K562 (cell line): Measurements from ENCODE around the gene DLGAP5. TPM values are rescaled to one million over a fixed set of nuclear protein-coding genes. Genes with fewer than 3 reads are reported as not detected.

Experiments used
- CBX8 ChIP-seq: fragments of 200-600 bp; sonication (generic); IDR thresholded peaks from 2 replicates; pipeline ENCODE4 v1.6.1; 2012; ENCODE audit warnings: borderline replicate concordance, mixed run types, low read depth, mild to moderate bottlenecking, moderate library complexity, mixed read lengths, low read length, control low read depth, inconsistent platforms; ENCODE audit not compliant: poor library complexity, severe bottlenecking; ENCODE audit errors: extremely low read depth
- CHD4 ChIP-seq: fragments of 200-600 bp; sonication (generic); IDR thresholded peaks from 3 replicates; pipeline ENCODE4 v1.6.1; 2012; ENCODE audit warnings: low read depth, mild to moderate bottlenecking, mixed read lengths, low read length, inconsistent platforms; ENCODE audit not compliant: insufficient read depth, insufficient replicate concordance, poor library complexity, severe bottlenecking
- MYBL2 ChIP-seq, 2 experiments: fragments of 450-650 bp in 1 of 2; sonication (generic) in 1 of 2; formaldehyde crosslinking in 1 of 2; IDR thresholded peaks; 2 replicates each; pipeline versions ENCODE4 v1.6.1 to v1.8.1; 2017 to 2022; ENCODE audit warnings: borderline replicate concordance in 1 of 2, inconsistent platforms in 1 of 2, low read depth in 1 of 2, mild to moderate bottlenecking in 1 of 2, missing genetic modification reagents in 1 of 2, moderate library complexity in 1 of 2
- NUFIP1 ChIP-seq: fragments of 450-650 bp; IDR thresholded peaks from 2 replicates; pipeline ENCODE4 v1.6.1; 2018; ENCODE audit not compliant: partially characterized antibody
- SUPT5H ChIP-seq: fragments of 450-650 bp; IDR thresholded peaks from 2 replicates; pipeline ENCODE4 v1.6.1; 2016
- TCFL5 ChIP-seq: fragments of 250-450 bp; sonication (Bioruptor Pico); conservative IDR thresholded peaks from 2 replicates; pipeline ENCODE4 v1.6.1; 2021; ENCODE audit warnings: mild to moderate bottlenecking, moderate library complexity, matching md5 sums
- YY1 ChIP-seq, 3 experiments: IDR thresholded peaks; 2 replicates each; pipeline ENCODE4 v1.6.1; 2011; ENCODE audit warnings: low read length in 2 of 3, mild to moderate bottlenecking in 2 of 3, moderate library complexity in 2 of 3, borderline replicate concordance in 1 of 3, control low read depth in 1 of 3, low read depth in 1 of 3; ENCODE audit not compliant: insufficient read depth in 3 of 3, insufficient replicate concordance in 2 of 3, control insufficient read depth in 1 of 3, insufficient read length in 1 of 3; ENCODE audit errors: extremely low read depth in 1 of 3
- ZNF24 ChIP-seq: fragments of 450-650 bp; IDR thresholded peaks from 2 replicates; pipeline ENCODE4 v1.6.1; 2016
- polyA plus RNA-seq, 8 experiments: library from polyadenylated mRNA; depleted of rRNA in 4 of 8; stranded (reverse) in 5 of 8; unstranded in 3 of 8; fragments of >200 nt; fragmentation: Nextera tagmentation in 2 of 8; fragmentation: Illumina TruSeq in 1 of 8; extraction: Ambion mirVana in 2 of 8; extraction: Trizol in 1 of 8; gene quantifications; 2 replicates each; pipeline versions ENCODE4 v1.2.1 to v1.2.3, GENCODE V29; 2011 to 2014; ENCODE audit warnings: inconsistent platforms in 1 of 8, missing spikeins in 1 of 8
- total RNA-seq, 7 experiments: library from RNA; depleted of rRNA in 6 of 7; stranded (reverse); fragments of >200 nt in 6 of 7; fragmentation: Illumina TruSeq in 2 of 7; extraction: Trizol in 2 of 7; gene quantifications; 2 replicates each; pipeline versions ENCODE4 v1.2.1 to v1.2.3, GENCODE V29; 2011 to 2021; ENCODE audit warnings: low replicate concordance in 1 of 7
- TF ChIP-seq, protein P1 (sequence below): sonication (generic); formaldehyde crosslinking; IDR thresholded peaks from 2 replicates; pipeline ENCODE4 v1.8.0; 2022; ENCODE audit warnings: mild to moderate bottlenecking, missing genetic modification reagents
- TF ChIP-seq, protein P2 (sequence below): fragments of 450-650 bp; IDR thresholded peaks from 2 replicates; pipeline ENCODE4 v1.6.1; 2017; ENCODE audit warnings: antibody characterized with exemption, mild to moderate bottlenecking
- TF ChIP-seq, protein P3 (sequence below): fragments of 200-800 bp; sonication (Bioruptor generic); IDR thresholded peaks from 2 replicates; pipeline ENCODE4 v1.6.1; 2017; ENCODE audit warnings: missing genetic modification characterization, missing compliant biosample characterization

Gene DLGAP5
- total and polyA plus RNA-seq, 9 of the 15 experiments (the other 6 are each of a cell fraction or from before 2014, with no cell fraction given): 39.1 to 80.0 (median 59.9) TPM

DNA sequence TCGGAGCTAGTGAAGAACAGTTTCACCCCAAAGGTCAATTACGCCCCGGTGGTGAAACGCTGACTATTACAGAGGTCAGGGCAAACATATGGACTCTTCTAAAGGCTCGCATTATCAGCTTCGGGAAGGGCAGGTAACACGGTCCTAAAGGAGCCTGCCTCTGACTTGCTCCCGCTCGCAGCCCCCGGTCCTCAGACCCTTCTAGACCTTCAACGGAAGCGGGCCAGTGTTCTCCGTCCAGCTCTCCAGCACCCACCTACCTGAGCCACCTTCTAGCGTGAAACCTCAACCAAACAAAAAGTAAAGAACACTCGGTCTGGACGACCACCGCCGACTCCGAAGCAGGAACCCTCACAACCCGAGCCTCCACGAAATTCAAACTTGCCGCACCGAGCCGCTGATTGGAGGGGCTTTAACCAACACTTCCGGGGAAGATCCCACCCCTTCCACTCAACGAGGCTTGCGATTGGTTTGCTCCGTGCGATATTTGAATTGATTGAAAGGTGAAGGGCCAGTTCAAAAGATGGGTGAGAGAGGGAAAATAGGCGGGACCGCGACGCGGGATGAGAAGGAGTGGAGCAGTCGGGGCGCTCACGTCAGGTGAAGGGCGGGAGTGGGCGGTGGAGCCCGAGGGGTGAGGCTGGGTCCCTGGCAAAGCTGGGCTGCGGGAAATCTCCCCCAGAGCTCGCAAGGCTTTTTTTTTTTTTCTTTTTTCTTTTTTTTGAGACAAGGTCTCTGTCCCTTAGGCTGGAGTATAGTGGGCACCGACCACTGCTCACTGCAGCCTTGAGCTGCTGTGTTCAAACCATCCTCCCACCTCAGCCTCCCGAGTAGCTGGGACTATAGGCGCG is at the start of gene DLGAP5 (continued):
- no peak for TF ChIP-seq CHD4
- TF ChIP-seq TCFL5: no peak
- no peak for TF ChIP-seq ZNF24
- TF ChIP-seq CBX8: no peak
- peak in 1 of 3 experiments; percentile 32 for TF ChIP-seq YY1 (IDR thresholded peaks at IDR 0.05; ENCODE audit: borderline replicate concordance in 1 of 3, control insufficient read depth in 1 of 3, extremely low read depth in 1 of 3, insufficient read depth in 3 of 3, insufficient read length in 1 of 3, insufficient replicate concordance in 2 of 3, low read depth in 1 of 3, low read length in 2 of 3)
- TF ChIP-seq, protein P1, sequence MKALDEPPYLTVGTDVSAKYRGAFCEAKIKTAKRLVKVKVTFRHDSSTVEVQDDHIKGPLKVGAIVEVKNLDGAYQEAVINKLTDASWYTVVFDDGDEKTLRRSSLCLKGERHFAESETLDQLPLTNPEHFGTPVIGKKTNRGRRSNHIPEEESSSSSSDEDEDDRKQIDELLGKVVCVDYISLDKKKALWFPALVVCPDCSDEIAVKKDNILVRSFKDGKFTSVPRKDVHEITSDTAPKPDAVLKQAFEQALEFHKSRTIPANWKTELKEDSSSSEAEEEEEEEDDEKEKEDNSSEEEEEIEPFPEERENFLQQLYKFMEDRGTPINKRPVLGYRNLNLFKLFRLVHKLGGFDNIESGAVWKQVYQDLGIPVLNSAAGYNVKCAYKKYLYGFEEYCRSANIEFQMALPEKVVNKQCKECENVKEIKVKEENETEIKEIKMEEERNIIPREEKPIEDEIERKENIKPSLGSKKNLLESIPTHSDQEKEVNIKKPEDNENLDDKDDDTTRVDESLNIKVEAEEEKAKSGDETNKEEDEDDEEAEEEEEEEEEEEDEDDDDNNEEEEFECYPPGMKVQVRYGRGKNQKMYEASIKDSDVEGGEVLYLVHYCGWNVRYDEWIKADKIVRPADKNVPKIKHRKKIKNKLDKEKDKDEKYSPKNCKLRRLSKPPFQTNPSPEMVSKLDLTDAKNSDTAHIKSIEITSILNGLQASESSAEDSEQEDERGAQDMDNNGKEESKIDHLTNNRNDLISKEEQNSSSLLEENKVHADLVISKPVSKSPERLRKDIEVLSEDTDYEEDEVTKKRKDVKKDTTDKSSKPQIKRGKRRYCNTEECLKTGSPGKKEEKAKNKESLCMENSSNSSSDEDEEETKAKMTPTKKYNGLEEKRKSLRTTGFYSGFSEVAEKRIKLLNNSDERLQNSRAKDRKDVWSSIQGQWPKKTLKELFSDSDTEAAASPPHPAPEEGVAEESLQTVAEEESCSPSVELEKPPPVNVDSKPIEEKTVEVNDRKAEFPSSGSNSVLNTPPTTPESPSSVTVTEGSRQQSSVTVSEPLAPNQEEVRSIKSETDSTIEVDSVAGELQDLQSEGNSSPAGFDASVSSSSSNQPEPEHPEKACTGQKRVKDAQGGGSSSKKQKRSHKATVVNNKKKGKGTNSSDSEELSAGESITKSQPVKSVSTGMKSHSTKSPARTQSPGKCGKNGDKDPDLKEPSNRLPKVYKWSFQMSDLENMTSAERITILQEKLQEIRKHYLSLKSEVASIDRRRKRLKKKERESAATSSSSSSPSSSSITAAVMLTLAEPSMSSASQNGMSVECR (CRISPR knock-in tag): peak; percentile 56; the same call in 1 of the 2 replicates
- no peak for TF ChIP-seq NUFIP1
- TF ChIP-seq SUPT5H: peak; percentile 85
- TF ChIP-seq, protein P2, sequence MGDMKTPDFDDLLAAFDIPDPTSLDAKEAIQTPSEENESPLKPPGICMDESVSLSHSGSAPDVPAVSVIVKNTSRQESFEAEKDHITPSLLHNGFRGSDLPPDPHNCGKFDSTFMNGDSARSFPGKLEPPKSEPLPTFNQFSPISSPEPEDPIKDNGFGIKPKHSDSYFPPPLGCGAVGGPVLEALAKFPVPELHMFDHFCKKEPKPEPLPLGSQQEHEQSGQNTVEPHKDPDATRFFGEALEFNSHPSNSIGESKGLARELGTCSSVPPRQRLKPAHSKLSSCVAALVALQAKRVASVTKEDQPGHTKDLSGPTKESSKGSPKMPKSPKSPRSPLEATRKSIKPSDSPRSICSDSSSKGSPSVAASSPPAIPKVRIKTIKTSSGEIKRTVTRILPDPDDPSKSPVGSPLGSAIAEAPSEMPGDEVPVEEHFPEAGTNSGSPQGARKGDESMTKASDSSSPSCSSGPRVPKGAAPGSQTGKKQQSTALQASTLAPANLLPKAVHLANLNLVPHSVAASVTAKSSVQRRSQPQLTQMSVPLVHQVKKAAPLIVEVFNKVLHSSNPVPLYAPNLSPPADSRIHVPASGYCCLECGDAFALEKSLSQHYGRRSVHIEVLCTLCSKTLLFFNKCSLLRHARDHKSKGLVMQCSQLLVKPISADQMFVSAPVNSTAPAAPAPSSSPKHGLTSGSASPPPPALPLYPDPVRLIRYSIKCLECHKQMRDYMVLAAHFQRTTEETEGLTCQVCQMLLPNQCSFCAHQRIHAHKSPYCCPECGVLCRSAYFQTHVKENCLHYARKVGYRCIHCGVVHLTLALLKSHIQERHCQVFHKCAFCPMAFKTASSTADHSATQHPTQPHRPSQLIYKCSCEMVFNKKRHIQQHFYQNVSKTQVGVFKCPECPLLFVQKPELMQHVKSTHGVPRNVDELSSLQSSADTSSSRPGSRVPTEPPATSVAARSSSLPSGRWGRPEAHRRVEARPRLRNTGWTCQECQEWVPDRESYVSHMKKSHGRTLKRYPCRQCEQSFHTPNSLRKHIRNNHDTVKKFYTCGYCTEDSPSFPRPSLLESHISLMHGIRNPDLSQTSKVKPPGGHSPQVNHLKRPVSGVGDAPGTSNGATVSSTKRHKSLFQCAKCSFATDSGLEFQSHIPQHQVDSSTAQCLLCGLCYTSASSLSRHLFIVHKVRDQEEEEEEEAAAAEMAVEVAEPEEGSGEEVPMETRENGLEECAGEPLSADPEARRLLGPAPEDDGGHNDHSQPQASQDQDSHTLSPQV: no peak
- TF ChIP-seq, protein P3, sequence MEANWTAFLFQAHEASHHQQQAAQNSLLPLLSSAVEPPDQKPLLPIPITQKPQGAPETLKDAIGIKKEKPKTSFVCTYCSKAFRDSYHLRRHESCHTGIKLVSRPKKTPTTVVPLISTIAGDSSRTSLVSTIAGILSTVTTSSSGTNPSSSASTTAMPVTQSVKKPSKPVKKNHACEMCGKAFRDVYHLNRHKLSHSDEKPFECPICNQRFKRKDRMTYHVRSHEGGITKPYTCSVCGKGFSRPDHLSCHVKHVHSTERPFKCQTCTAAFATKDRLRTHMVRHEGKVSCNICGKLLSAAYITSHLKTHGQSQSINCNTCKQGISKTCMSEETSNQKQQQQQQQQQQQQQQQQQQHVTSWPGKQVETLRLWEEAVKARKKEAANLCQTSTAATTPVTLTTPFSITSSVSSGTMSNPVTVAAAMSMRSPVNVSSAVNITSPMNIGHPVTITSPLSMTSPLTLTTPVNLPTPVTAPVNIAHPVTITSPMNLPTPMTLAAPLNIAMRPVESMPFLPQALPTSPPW (CRISPR knock-in tag): peak; percentile 59
- TF ChIP-seq MYBL2 (IDR thresholded peaks at IDR 0.05; ENCODE audit: low read depth): peak; percentile 97
- no peak; the same call in 1 of the 2 replicates for TF ChIP-seq MYBL2 (CRISPR knock-in tag; IDR thresholded peaks at IDR 0.05; ENCODE audit: borderline replicate concordance)
